MCF 10A (cell line): Measurements from ENCODE around the gene RRP8. TPM values are rescaled to one million over a fixed set of nuclear protein-coding genes. Genes with fewer than 3 reads are reported as not detected.

ENCODE experiments used
- BruUV-seq: library from RNA; stranded (reverse); fragments of 400-500 nt; replicated peaks from 2 replicates; lab custom pipeline; 2021; lab: Mats Ljungman, UMichigan
- CTCF ChIA-PET: fragments of 300-600 bp; sonication (Branson Sonifier 250); formaldehyde crosslinking; extraction: SDS; loops from one replicate; lab custom pipeline; 2021; ENCODE audit warnings: antibody characterized with exemption, inconsistent platforms; lab: Yijun Ruan, JAX
- POLR2A ChIA-PET: fragments of 300-600, 350-650 bp; sonication (Branson Sonifier 250); formaldehyde crosslinking; extraction: SDS; loops from one replicate; lab custom pipeline; 2020; ENCODE audit warnings: antibody characterized with exemption, inconsistent platforms; lab: Yijun Ruan, JAX
- DNase-seq: peaks from one replicate; pipeline ENCODE4 v3.0.0-alpha.2; 2018; ENCODE audit not compliant: unreplicated experiment
- H3K27ac Mint-ChIP-seq: one replicate; pipeline ENCODE4 v1.8.0; 2022; ENCODE audit warnings: mild to moderate bottlenecking, low read depth, mixed read lengths; ENCODE audit not compliant: unreplicated experiment
- H3K27me3 Mint-ChIP-seq: one replicate; pipeline ENCODE4 v1.8.0; 2022; ENCODE audit warnings: mixed read lengths; ENCODE audit not compliant: insufficient read depth, unreplicated experiment
- H3K36me3 Mint-ChIP-seq: one replicate; pipeline ENCODE4 v1.8.0; 2022; ENCODE audit warnings: mild to moderate bottlenecking, moderate library complexity, mixed read lengths; ENCODE audit not compliant: insufficient read depth, unreplicated experiment
- H3K4me1 Mint-ChIP-seq: one replicate; pipeline ENCODE4 v1.8.0; 2022; ENCODE audit warnings: mixed read lengths; ENCODE audit not compliant: insufficient read depth, unreplicated experiment
- H3K4me3 Mint-ChIP-seq: one replicate; pipeline ENCODE4 v1.8.0; 2022; ENCODE audit warnings: mild to moderate bottlenecking, moderate library complexity, mixed read lengths; ENCODE audit not compliant: unreplicated experiment
- H3K9me3 Mint-ChIP-seq: one replicate; pipeline ENCODE4 v1.8.0; 2022; ENCODE audit warnings: mixed read lengths; ENCODE audit not compliant: unreplicated experiment
- intact Hi-C: fragments of 100-400 bp; cut with micrococcal nuclease; formaldehyde crosslinking; loops from 2 replicates; pipeline ENCODE4 v1.14.1; 2022
- total RNA-seq: library from RNA; stranded (reverse); gene quantifications from 2 replicates; pipeline ENCODE4 v1.2.3, GENCODE V29; 2022
- TF ChIP-seq, protein P1 (sequence below): fragments of 200-600 bp; IDR thresholded peaks from one replicate; pipeline ENCODE4 v1.8.0; 2022; ENCODE audit warnings: antibody characterized with exemption, mild to moderate bottlenecking; ENCODE audit not compliant: unreplicated experiment

Gene RRP8
- total RNA-seq, 1 experiment from 2014 or later: 27.6 TPM

DNA sequence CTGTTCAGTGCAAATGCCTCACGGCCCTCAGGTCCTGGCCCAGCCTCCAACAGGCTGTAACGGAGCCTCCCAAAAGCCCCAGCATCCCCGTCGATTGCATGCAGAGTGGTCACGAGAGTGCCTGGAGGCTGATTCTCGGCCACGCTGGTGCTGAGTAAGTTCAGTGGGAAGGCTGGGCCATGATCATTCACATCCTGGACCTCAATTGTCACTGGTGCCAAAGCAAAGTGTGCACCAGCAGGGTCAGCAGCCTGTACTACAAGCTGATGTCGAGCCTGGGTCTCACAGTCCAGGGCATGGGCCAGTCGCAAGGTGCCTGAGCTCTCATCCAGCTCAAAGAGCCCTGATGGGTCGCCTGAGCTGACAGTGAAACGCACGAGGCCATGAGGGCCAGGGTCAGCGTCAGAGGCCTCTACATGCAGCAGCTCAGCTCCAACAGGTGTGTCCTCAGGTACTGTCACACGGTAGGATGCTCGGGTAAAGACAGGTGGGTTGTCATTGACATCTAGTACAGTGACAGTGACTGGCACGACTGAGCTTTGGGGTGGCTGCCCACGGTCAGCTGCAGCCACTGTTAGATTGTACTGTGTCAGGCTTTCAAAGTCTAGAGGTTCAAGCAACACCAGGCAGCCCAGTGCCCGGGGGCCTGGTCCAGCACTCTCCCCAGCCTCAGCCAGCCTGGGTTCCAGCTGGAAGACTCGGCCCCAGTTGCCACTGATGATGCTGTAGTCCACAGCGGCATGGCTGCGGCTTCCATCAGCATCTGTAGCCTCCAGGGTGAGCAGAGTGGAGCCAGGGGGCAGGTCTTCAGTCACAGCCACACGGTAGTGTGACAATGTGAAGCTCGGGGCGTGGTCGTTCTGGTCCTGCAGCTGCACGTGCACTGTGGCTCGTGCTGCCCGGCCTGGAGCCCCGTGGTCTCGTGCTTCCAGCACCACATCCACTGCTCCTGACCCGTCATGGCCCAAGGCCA, 20.3 kb upstream of the RRP8 start:
- H3K27ac Mint-ChIP-seq: no peak overlapping the region
- POLR2A ChIA-PET: no interaction called here

DNA sequence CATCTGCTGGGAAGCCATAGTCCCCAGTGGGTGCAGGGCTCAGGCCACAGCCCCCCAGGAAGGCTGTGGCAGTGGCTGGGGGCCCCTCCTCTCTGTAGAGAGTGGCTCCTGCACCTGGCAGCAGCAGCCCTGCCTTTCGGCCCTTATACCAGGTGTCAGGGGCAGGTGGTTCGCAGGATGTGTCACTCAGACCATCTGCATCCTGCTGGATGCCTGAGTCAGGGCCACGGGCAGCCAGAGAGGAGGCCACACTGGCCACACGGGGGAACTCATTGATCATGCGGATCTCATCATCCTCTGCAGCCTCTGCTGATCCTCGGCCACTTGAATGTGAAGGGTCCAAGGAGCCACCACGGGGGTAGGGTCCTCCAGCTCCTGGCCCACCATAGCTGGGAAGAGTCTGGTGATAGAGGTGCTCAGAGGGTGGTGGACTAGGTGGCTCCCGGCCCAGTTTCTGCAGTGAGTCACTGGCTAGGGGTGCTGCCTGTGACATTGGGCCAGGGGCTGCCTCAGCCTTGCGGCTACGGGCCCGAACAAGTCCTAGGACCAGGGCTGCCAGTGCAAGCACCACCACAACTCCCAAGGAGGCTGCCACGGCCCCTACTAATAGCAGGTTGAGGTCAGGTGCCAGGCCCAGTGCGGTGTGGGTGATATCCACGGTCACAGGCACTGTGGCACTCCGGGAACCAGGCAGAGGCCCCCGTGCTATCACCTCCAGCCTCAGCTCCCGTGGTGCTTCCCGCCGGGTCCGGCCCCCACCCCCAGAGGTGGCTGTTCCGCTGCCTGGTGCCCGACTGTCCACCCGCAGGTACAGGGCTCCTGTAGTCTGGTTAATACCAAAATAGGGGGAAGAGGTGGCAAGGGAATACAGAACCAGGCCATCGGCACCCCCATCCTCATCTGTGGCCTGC, 19.1 kb upstream of the RRP8 start:
- CTCF ChIA-PET: interaction anchor here (0.5 to 1.7 kb wide), 5 partner anchors 58 to 602 kb away, joined by 3 to 15 read pairs (median 4); partner anchors contain the start of gene MRPL17
- no TSS peak for BruUV-seq
- no peak for DNase-seq
- Mint-ChIP-seq H3K27ac (no peak overlapping the region), H3K9me3 (no peaks in the 10 kb centered on the region), H3K27me3 (no peaks in the 10 kb centered on the region), H3K36me3 (no peaks in the 10 kb centered on the region), H3K4me3 (no peak overlapping the region), H3K4me1 (no peaks in the 10 kb centered on the region)
- TF ChIP-seq, protein P1, sequence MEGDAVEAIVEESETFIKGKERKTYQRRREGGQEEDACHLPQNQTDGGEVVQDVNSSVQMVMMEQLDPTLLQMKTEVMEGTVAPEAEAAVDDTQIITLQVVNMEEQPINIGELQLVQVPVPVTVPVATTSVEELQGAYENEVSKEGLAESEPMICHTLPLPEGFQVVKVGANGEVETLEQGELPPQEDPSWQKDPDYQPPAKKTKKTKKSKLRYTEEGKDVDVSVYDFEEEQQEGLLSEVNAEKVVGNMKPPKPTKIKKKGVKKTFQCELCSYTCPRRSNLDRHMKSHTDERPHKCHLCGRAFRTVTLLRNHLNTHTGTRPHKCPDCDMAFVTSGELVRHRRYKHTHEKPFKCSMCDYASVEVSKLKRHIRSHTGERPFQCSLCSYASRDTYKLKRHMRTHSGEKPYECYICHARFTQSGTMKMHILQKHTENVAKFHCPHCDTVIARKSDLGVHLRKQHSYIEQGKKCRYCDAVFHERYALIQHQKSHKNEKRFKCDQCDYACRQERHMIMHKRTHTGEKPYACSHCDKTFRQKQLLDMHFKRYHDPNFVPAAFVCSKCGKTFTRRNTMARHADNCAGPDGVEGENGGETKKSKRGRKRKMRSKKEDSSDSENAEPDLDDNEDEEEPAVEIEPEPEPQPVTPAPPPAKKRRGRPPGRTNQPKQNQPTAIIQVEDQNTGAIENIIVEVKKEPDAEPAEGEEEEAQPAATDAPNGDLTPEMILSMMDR: no peak
- intact Hi-C loops: no loop called here
- POLR2A ChIA-PET: interaction anchor here (1.0 to 4.6 kb wide), 3 partner anchors 10 to 60 kb away, joined by 5 to 56 read pairs (median 8); partner anchors contain the start of genes ILK, MRPL17, RRP8 and TAF10

More for the DNA sequence above, 20.3 kb upstream of the RRP8 start:
- BruUV-seq: no TSS peak
- Mint-ChIP-seq H3K36me3 (no peaks in the 10 kb centered on the region), H3K27me3 (no peaks in the 10 kb centered on the region), H3K4me1 (no peaks in the 10 kb centered on the region), H3K9me3 (no peaks in the 10 kb centered on the region), H3K4me3 (no peak overlapping the region)
- no peak for DNase-seq
- TF ChIP-seq, protein P1: no peak
- intact Hi-C loops: no loop called here
- CTCF ChIA-PET: interaction anchor here (1.0 to 1.7 kb wide), 2 partner anchors 11 to 57 kb away, joined by 4 read pairs; no protein-coding TSS in a partner anchor

DNA sequence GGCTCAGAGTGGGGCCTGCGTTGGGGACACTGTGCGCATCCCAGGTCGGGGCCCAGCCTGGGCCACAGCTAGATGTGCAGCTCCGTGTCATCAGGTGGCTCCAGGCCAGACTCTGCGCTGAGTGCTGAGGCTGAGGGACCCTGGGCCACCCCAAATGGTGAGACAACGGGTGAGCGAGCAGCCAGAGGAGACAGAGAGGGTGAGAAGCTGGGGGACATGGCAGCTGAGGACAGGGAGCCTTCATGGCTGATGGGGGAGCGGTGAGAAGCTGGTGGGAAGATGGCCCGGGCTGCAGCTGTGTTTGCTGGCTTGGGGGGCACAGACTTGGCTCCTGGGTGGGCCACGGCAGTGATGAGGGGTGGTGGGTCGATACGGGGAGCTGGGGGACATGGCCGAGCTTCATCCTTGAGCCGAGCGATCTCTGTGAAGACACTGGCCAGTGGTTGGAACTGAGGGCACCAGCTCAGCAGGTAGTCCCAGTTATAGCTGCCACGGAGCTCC, 18.3 kb upstream of the RRP8 start:
- intact Hi-C loops: no loop called here
- no peaks in the 10 kb centered on the region for H3K36me3 Mint-ChIP-seq
- DNase-seq: no peak
- no TSS peak for BruUV-seq
- no peak overlapping the region for H3K4me3 Mint-ChIP-seq
- no peaks in the 10 kb centered on the region for H3K27me3 Mint-ChIP-seq
- ChIA-PET POLR2A (interaction anchor here (1.0 to 4.6 kb wide), 5 partner anchors 9 to 140 kb away, joined by 3 to 56 read pairs (median 8); partner anchors contain the start of genes ARFIP2, ILK, MRPL17 and RRP8), CTCF (interaction anchor here (0.6 to 1.7 kb wide), 5 partner anchors 9 to 511 kb away, joined by 3 to 15 read pairs (median 3); partner anchors contain the start of gene MRPL17)
- no peaks in the 10 kb centered on the region for H3K4me1 Mint-ChIP-seq
- TF ChIP-seq, protein P1: no peak
- H3K9me3 Mint-ChIP-seq: no peaks in the 10 kb centered on the region
- no peak overlapping the region for H3K27ac Mint-ChIP-seq
